Fibroblast of skin of right biceps (primary cell): ENCODE results near the gene MED12L.

Experiments used
- DNase-seq: peaks from one replicate; pipeline ENCODE4 v3.0.0-alpha.2; 2013

Gene MED12L

DNA sequence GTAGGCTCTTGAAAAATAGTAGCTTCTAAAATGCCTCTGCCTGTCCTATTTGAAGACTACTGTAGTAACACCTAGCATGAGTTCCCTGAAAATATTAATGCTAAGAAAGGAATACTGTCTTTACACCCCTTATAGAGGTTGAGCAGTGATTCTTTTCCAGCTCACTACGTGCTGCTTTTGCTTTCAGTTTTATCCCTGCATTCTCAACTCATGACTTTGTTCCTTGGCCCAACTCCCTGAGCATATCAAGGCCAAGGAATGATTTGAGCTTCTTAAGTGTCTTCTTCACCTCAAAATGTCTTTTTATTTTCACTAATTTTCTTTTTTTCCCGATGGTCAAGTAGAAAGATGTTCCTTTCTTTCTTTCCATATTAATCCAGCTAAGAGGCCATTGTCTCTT, 260.4 kb downstream of the MED12L start:
- peak; percentile 71 for DNase-seq

DNA sequence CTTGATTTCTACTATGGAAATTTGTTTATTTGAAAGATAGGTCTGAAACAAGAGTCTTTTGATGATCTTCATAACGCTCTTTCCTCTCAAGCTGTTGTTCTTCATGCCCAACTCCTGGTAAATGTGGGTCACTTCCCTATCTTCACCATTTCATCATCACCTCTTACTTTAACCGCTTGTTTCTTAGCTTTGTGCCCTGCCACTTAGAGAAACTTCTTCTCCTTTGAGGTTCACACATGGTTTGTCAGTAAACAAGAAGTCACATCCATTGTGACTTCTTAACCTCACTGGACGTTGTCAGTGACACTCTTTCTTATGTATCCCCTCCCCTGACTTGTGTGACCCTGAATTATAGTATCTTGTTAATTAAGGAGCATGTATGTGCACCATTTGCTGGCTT, 260.8 kb downstream of the MED12L start:
- DNase-seq = no peak

GRCh38 chr3:151347432-151347831, 262.0 kb downstream of the MED12L start:
- DNase-seq = peak; percentile 4

- no peak for DNase-seq
Measured at GRCh38 chr3:151350656-151351055, 265.2 kb downstream of the MED12L start.

- no peak for DNase-seq
Measured at GRCh38 chr3:151351219-151351618, 265.8 kb downstream of the MED12L start.

GRCh38 chr3:151351648-151352047, 266.2 kb downstream of the MED12L start:
- no peak for DNase-seq

- peak; percentile 43 for DNase-seq
Measured at GRCh38 chr3:151356794-151357462, 271.5 kb downstream of the MED12L start.

DNA sequence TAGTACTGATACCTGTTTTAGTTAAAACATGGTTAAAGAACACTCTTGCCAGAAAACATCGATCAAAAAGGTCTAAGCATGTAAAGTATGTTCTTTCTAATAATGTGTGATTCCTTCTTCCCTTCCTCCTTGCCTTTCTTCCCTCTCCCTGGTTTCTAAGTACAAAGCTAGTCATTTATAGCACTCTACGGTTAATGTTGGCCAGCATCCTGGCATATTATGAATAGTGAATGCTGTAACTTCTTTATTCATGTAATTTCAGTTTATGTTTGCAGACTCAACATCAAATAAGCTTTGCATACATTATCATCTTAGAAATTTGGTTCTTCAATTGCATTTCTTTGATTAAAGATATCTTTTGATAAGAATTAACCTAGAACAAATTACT, 272.0 kb downstream of the MED12L start:
- DNase-seq = no peak

DNA sequence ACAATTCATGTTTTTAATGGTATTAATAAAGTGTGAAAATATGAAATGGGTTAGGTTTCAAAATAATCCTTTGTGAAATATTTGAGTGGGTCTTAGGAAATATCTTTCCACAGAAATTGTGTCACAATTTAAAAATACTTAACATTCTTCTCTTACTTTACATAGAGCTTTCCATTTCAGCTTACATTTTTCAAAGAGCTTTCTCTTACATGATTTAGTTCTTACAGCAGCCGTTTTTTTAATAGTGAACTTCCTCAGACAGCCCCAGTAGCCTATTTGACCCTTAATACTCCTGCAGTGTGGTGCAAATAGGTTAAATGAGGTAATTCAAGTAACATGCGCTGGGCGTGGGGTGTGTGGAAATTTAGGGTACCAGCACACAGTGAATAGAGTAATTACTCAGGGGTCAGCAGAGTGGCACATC, 277.3 kb downstream of the MED12L start:
- DNase-seq = peak; percentile 53

- no peak for DNase-seq
Measured at GRCh38 chr3:151366993-151367392, 281.5 kb downstream of the MED12L start.

DNA sequence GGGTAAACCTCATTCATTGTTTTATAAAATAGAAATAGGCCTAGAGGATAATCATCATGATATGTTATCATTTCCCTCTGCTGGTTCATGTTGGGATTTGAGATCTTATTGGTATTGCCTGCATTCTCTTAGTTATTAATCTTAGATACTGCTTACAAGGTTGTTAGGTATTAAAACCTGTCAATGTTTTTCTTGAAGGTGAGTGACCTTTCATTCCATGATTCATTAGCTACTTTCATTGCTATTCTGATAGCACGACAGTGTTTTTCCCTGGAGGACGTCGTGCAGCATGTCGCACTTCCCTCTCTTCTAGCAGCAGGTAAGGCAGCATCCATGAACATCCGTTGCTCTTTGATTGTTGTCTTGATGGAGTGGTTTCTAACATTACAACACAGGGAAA, 282.0 kb downstream of the MED12L start:
- no peak for DNase-seq

- peak; percentile 34 for DNase-seq
Measured at GRCh38 chr3:151371526-151371925, 286.1 kb downstream of the MED12L start.

- peak; percentile 70 for DNase-seq
Measured at GRCh38 chr3:151372063-151372820, 286.8 kb downstream of the MED12L start.

DNA sequence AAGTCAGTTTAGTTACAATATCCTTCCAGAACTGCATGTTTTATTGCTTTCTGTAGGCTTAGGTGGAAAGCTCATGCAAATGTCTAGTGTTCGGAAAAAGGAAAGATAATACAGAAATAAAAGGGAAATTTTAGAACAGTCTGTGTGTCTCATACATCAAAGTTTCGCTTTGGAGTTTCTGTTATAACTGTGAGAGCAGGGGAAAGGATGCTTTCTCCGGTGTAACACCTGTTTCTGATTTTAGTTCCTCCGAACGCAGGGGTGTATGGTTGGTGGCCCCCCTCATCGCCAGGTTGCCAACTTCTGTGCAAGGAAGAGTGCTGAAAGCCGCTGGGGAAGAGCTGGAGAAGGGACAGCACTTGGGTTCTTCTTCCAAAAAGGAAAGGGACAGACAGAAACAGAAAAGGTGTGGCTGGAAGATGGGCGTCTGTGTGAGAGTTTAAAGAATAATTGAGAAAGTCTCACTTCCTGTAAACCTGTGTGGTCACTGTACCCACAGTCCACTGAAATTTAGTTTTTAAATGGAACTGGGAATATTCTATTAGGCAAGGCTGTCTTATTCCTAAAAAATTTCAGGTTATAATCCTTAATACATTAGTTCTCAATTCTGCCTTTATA, 292.4 kb downstream of the MED12L start:
- DNase-seq = no peak

DNA sequence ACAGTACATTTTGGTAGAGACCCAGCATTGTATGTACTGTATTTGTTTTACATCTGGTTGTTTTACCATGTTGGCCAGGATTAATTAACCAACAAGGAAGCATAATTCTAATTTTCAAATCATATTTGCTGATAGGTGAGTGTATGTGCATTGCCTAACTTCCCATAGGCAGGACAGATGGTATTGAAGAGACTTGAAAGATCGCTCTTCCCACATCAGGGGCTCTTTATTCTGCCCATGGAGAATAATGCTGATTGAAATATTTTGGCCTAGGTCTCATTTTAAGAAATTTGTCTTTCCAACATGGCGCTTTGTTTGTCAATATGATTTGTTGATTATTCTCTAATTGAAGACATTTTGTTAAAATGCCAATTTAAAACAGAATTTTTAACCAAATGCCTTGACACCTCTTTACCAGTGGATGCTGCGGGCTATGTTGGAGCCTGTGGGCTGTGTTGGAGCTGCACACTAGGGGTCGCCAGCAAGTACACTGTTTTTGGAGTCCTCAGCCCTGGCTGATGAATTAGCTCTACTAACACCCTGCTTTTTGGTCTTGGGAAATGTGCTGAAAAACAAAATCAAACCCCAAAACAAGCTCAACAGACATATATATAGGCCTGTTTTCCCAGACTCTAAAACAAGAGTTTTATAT, 293.7 kb downstream of the MED12L start:
- peak; percentile 26 for DNase-seq

DNA sequence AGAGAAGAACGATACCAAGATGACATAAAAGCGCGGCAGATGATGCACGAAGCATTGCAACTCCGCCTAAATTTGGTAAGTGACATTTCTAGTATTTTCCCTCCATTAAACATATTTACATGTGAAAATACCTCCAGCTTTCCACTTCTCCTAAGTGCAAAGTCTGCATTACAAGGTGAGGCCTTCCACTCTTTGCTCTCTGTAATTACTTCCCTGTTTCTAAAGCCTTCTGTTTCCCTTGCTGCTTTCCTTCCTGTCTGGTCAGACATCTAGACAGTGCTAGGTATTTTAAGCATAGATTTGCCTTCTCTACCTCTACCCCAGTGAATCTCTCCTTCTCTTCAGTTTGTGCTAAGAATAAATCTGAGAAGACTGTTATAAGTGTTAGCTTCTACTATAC, 297.2 kb downstream of the MED12L start:
- no peak for DNase-seq

DNA sequence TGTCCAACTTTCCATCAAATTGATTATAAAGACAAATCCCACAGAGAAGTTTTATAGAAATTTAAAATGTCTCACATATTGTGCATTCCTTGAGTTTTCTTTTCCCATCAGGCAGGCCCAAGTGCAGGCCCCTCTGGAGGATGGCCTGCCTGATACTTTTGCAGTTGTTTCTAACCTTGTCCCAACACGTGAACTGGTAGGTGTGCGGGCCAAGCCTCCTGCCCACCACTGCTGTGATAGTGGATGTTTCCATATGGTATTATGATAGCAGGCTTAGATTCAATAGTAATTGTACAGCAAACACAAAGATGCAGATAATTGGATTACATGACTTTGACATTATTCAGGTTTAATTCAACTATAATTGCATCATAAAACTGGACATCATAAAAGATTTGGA, 297.6 kb downstream of the MED12L start:
- DNase-seq = no peak

- no peak for DNase-seq
Measured at GRCh38 chr3:151383956-151384355, 298.5 kb downstream of the MED12L start.

GRCh38 chr3:151384741-151385174, 299.3 kb downstream of the MED12L start, which contains the start of gene P2RY12:
TSS of gene P2RY12 (minus strand) at chr3:151384753. CDS start at chr3:151338845, 45,908 bp downstream.
- DNase-seq = no peak

DNA sequence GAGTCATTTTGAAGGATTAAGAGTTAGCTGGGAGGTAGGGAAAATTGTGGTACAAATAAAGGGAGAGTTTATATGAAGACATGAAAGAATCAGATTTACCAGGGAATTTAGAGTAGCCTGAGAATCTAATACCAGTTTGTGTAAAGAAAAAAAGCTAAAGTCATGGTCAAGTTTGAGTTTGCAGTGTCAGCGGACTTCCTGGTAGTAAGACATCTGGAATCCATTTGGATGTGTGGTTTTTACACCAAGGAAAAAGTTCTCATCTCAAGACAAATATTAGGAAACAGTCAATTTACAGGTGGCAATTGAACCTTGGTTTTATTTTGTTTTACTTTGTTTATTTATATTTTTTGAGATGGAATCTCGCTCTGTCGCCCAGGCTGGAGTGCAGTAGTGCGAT, 300.6 kb downstream of the MED12L start:
- no peak for DNase-seq

DNA sequence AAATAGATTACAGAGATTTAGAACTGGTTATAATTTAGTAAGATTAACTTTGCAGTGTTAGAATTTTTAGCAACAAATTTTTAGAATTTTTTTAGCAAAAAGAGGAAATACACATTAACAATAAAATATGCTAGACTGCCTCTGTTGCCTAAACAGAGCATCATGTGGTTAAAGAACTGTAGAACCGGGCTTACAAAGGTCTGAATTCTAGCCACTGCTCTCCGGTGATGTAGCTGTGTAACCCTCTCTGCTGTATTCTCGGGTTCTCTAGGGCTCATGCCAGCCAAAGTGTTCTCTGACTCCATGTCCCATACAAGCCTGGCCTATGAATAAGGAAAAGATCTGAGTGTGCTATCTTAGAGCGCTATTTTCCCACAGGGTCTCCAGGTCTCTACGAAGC, 302.0 kb downstream of the MED12L start:
- no peak for DNase-seq

DNA sequence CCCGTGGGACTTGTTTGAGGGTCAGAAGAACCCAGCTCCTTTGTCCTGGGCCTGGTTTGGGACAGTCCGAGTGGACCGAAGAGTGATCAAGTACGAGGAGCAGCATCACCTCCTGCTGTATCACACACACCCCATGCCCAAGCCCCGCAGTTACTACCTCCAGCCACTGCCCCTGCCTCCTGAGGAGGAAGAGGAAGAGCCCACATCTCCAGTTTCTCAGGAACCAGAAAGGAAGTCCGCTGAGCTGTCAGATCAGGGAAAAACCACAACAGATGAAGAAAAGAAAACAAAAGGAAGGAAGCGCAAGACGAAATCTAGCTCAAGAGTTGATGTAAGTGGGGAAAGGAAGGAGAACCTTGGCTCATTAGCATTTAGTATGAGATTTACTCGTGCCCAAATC, 302.4 kb downstream of the MED12L start:
- no peak for DNase-seq

DNA sequence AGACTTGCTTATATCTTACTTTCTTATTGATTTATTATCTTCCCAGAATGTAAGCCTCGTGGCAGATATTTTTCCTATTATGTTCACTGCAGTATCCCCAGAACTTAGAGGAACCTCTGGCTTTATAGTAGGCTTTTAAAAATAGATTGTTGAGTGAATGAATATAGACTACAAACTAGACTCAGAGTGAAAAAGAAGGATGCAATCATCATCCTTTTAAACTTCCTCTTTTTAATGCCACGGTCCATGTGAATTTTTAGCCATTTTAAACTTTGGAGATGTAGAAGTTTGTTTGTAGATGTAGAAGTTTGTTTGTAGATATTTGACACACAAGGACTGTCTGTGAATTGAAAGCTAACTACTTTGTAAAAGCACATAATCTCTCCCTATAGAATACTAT, 306.3 kb downstream of the MED12L start:
- DNase-seq = no peak
